Body of pancreas (tissue), 4 donors: ENCODE measurements around the gene TPM1.

Experiments used
- CTCF ChIP-seq, 7 experiments: fragments of 450-650 bp in 4 of 7; fragments of 200-600 bp in 3 of 7; sonication (generic) in 3 of 7; IDR thresholded peaks; one replicate each; pipeline ENCODE4 v1.5.1; 2016 to 2019; ENCODE audit warnings: antibody characterized with exemption in 7 of 7
- POLR2A ChIP-seq, 3 donors: fragments of 450-650 bp; IDR thresholded peaks; one replicate each; pipeline ENCODE4 v1.6.1; 2016; ENCODE audit warnings: antibody characterized with exemption in 3 of 3, mild to moderate bottlenecking in 2 of 3

GRCh38 chr15:63057468-63058345, 15.2 kb downstream of the TPM1 start:
- TF ChIP-seq CTCF (IDR thresholded peaks at IDR 0.05) (no peak), POLR2A (IDR thresholded peaks at IDR 0.05) (no peak)
